Measurements from ENCODE around the gene UFD1.

The UFD1 gene

GRCh38 chr22:19517171-19517500 is 38.1 kb upstream of the UFD1 start:
- DNase-seq (ENCODE audit: low read depth) = no peak
- no peak overlapping the region for H3K4me3 ChIP-seq (ENCODE audit: low read depth, low read length)

- no peak for DNase-seq (ENCODE audit: low read depth)
- no peak overlapping the region for H3K4me3 ChIP-seq (ENCODE audit: low read depth, low read length)
These were observed 37.6 kb upstream of the UFD1 start for GRCh38 chr22:19516378-19517170.

GRCh38 chr22:19515654-19516377 is 36.8 kb upstream of the UFD1 start:
- no peak for DNase-seq (ENCODE audit: low read depth)
- H3K4me3 ChIP-seq (ENCODE audit: low read depth, low read length) = no peak overlapping the region

GRCh38 chr22:19514831-19515565 is 36.0 kb upstream of the UFD1 start:
- H3K4me3 ChIP-seq (ENCODE audit: low read depth, low read length) = no peak overlapping the region
- peak; percentile 77 for DNase-seq (ENCODE audit: low read depth)

- DNase-seq (ENCODE audit: low read depth) = no peak
These were observed 34.8 kb upstream of the UFD1 start for GRCh38 chr22:19513823-19514222.

GRCh38 chr22:19510919-19511341 is 31.9 kb upstream of the UFD1 start:
- no peak for DNase-seq (ENCODE audit: low read depth)
- no peak overlapping the region for H3K4me3 ChIP-seq (ENCODE audit: low read depth, low read length)

More at GRCh38 chr22:19513823-19514222, 34.8 kb upstream of the UFD1 start:
- H3K4me3 ChIP-seq (ENCODE audit: low read depth, low read length) = no peak overlapping the region

- no peak for DNase-seq (ENCODE audit: low read depth)
These were observed 30.9 kb upstream of the UFD1 start for GRCh38 chr22:19509923-19510322.

GRCh38 chr22:19509191-19509590 is 30.2 kb upstream of the UFD1 start:
- no peak overlapping the region for H3K4me3 ChIP-seq (ENCODE audit: low read depth, low read length)
- no peak for DNase-seq (ENCODE audit: low read depth)

More at GRCh38 chr22:19509923-19510322, 30.9 kb upstream of the UFD1 start:
- H3K4me3 ChIP-seq (ENCODE audit: low read depth, low read length) = no peak overlapping the region

GRCh38 chr22:19508024-19508776 is 29.2 kb upstream of the UFD1 start:
- H3K4me3 ChIP-seq (ENCODE audit: low read depth, low read length) = no peak overlapping the region
- no peak for DNase-seq (ENCODE audit: low read depth)

GRCh38 chr22:19507534-19507861 is 28.5 kb upstream of the UFD1 start:
- no peak overlapping the region for H3K4me3 ChIP-seq (ENCODE audit: low read depth, low read length)
- DNase-seq (ENCODE audit: low read depth) = no peak

- DNase-seq (ENCODE audit: low read depth) = no peak
- no peak overlapping the region for H3K4me3 ChIP-seq (ENCODE audit: low read depth, low read length)
These were observed 27.2 kb upstream of the UFD1 start for GRCh38 chr22:19506212-19506611.

- DNase-seq (ENCODE audit: low read depth) = no peak
- no peak overlapping the region for H3K4me3 ChIP-seq (ENCODE audit: low read depth, low read length)
These were observed 26.7 kb upstream of the UFD1 start for GRCh38 chr22:19505735-19506126.

- no peak for DNase-seq (ENCODE audit: low read depth)
- H3K4me3 ChIP-seq (ENCODE audit: low read depth, low read length) = no peak overlapping the region
These were observed 26.1 kb upstream of the UFD1 start for GRCh38 chr22:19504900-19505734.

- H3K4me3 ChIP-seq (ENCODE audit: low read depth, low read length) = no peak overlapping the region
- DNase-seq (ENCODE audit: low read depth) = no peak
These were observed 24.9 kb upstream of the UFD1 start for GRCh38 chr22:19503869-19504268.

- no peak for DNase-seq (ENCODE audit: low read depth)
- no peak overlapping the region for H3K4me3 ChIP-seq (ENCODE audit: low read depth, low read length)
These were observed 24.4 kb upstream of the UFD1 start for GRCh38 chr22:19503367-19503766.

GRCh38 chr22:19501897-19502447 is 23.0 kb upstream of the UFD1 start:
- H3K4me3 ChIP-seq (ENCODE audit: low read depth, low read length) = no peak overlapping the region
- no peak for DNase-seq (ENCODE audit: low read depth)

GRCh38 chr22:19499880-19500242 is 20.9 kb upstream of the UFD1 start:
- no peak for DNase-seq (ENCODE audit: low read depth)
- H3K4me3 ChIP-seq (ENCODE audit: low read depth, low read length) = no peak overlapping the region

GRCh38 chr22:19499236-19499879 is 20.4 kb upstream of the UFD1 start:
- H3K4me3 ChIP-seq (ENCODE audit: low read depth, low read length) = no peak overlapping the region
- DNase-seq (ENCODE audit: low read depth) = no peak

All from skeletal muscle cell (primary cell).